Panc1 (cell line): Measurements from ENCODE around the gene CAPN9. TPM values are rescaled to one million over a fixed set of nuclear protein-coding genes. Genes with fewer than 3 reads are reported as not detected.

ENCODE experiments used
- ATAC-seq: fragments of 200-7000 bp; cut with Tn5 transposase; 2 replicates; pipeline ENCODE4 v1.9.1; 2020; ENCODE audit warnings: mild to moderate bottlenecking, moderate library complexity
- BruUV-seq: library from RNA; stranded (reverse); fragments of 400-500 nt; replicated peaks from 2 replicates; lab custom pipeline; 2021; lab: Mats Ljungman, UMichigan
- CTCF ChIA-PET: fragments of 300-600 bp; sonication (Branson Sonifier 250); formaldehyde crosslinking; loops from one replicate; lab custom pipeline; 2022; ENCODE audit warnings: antibody characterized with exemption; lab: Charles Lee
- POLR2A ChIA-PET: fragments of 300-600 bp; sonication (Branson Sonifier 250); formaldehyde crosslinking; loops from one replicate; lab custom pipeline; 2022; ENCODE audit warnings: antibody characterized with exemption; lab: Charles Lee
- DNase-seq: peaks from one replicate; pipeline ENCODE4 v3.0.0-alpha.2; 2010; ENCODE audit warnings: low read depth, low spot score
- H3K27ac ChIP-seq: 2 replicates; pipeline ENCODE4 v1.5.1; 2011; ENCODE audit warnings: mild to moderate bottlenecking, low read length, inconsistent platforms
- H3K27me3 ChIP-seq: fragments of 200-500 bp; sonication (Bioruptor generic); 2 replicates; pipeline ENCODE4 v1.6.0; 2014; ENCODE audit warnings: low read length, inconsistent platforms; ENCODE audit not compliant: control insufficient read depth, insufficient read depth
- H3K36me3 ChIP-seq: fragments of 200-500 bp; sonication (Bioruptor generic); 2 replicates; pipeline ENCODE4 v1.5.1; 2014; ENCODE audit warnings: inconsistent platforms, mild to moderate bottlenecking, low read length, moderate library complexity; ENCODE audit not compliant: control insufficient read depth, insufficient read depth
- H3K4me1 ChIP-seq: 2 replicates; pipeline ENCODE4 v1.5.1; 2011; ENCODE audit warnings: inconsistent platforms, mild to moderate bottlenecking, low read length, moderate library complexity; ENCODE audit not compliant: control insufficient read depth, insufficient read depth
- H3K4me3 ChIP-seq, 2 experiments: 2 replicates each; pipeline ENCODE4 v1.5.1; 2011 to 2012; ENCODE audit warnings: low read depth in 2 of 2, low read length in 2 of 2, mild to moderate bottlenecking in 2 of 2, inconsistent platforms in 1 of 2, moderate library complexity in 1 of 2
- H3K9me3 ChIP-seq: fragments of 200-500 bp; sonication (Bioruptor generic); 2 replicates; pipeline ENCODE4 v1.5.1; 2014; ENCODE audit warnings: low read depth, mild to moderate bottlenecking, inconsistent platforms, low read length, moderate library complexity; ENCODE audit not compliant: control insufficient read depth, insufficient read depth
- POLR2AphosphoS5 ChIP-seq: IDR thresholded peaks from 2 replicates; pipeline ENCODE4 v1.6.1; 2012; ENCODE audit warnings: mild to moderate bottlenecking, low read depth, low read length, moderate library complexity
- SIN3A ChIP-seq: IDR thresholded peaks from 2 replicates; pipeline ENCODE4 v1.6.1; 2012; ENCODE audit warnings: low read depth, mild to moderate bottlenecking, low read length, moderate library complexity, borderline replicate concordance; ENCODE audit not compliant: insufficient read depth
- TCF7L2 ChIP-seq: IDR thresholded peaks from 2 replicates; pipeline ENCODE4 v1.6.1; 2011; ENCODE audit warnings: mild to moderate bottlenecking, low read depth, low read length, inconsistent platforms
- in situ Hi-C: cut with HindIII; loops from 2 replicates; pipeline ENCODE4 v1.10.0; 2016; ENCODE audit warnings: low sequenced_read_pairs, low pct_unique_long_range_greater_than_20kb
- intact Hi-C: fragments of 100-400 bp; cut with micrococcal nuclease; formaldehyde crosslinking; loops from one replicate; pipeline ENCODE4 v1.10.0; 2022; ENCODE audit not compliant: unreplicated experiment
- total RNA-seq: library from RNA; stranded (reverse); gene quantifications from one replicate; pipeline ENCODE4 v1.2.1, GENCODE V29; 2021; ENCODE audit not compliant: unreplicated experiment
- TF ChIP-seq, protein P1 (sequence below): fragments of 450-650 bp; IDR thresholded peaks from 2 replicates; pipeline ENCODE4 v1.5.1; 2017; ENCODE audit warnings: mild to moderate bottlenecking
- TF ChIP-seq, protein P2 (sequence below), 2 experiments: IDR thresholded peaks; 2 replicates each; pipeline ENCODE4 v1.6.1; 2011 to 2012; ENCODE audit warnings: low read depth in 2 of 2, control low read depth in 1 of 2, low read length in 1 of 2, mild to moderate bottlenecking in 1 of 2, moderate library complexity in 1 of 2; ENCODE audit not compliant: insufficient read depth in 1 of 2

The CAPN9 gene
- total RNA-seq, 1 experiment from 2014 or later, result not detected

DNA sequence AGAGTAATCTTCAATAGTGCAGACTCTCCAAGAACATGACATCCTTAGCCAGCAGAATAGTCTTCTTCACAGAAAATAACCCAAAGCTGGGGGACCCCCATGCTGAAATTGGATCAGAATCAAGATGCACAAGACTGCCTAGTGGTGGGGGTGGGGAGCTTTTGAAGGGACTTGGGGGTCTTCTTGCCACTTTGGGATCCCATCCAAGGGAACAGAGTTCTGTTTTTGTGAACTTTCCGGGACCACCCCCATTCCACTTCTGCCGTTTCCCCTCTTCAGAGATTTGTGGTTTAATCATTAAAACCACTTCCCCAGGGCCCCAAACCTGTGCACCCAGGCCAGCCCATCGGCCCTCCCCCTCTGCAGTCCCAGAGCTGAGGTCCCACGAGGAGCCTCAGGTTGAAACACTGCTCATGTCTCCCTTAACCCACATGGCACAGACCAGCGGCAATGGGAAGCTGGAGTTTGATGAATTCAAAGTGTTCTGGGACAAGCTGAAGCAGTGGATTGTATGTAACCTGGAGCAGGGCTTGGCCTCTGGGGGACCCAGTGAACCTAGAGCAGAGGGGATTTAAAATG is 44.9 kb downstream of the CAPN9 start:
- in situ Hi-C loops, result no loop called here
- no peak for TF ChIP-seq POLR2AphosphoS5
- TF ChIP-seq SIN3A, result no peak
- TF ChIP-seq, protein P1, sequence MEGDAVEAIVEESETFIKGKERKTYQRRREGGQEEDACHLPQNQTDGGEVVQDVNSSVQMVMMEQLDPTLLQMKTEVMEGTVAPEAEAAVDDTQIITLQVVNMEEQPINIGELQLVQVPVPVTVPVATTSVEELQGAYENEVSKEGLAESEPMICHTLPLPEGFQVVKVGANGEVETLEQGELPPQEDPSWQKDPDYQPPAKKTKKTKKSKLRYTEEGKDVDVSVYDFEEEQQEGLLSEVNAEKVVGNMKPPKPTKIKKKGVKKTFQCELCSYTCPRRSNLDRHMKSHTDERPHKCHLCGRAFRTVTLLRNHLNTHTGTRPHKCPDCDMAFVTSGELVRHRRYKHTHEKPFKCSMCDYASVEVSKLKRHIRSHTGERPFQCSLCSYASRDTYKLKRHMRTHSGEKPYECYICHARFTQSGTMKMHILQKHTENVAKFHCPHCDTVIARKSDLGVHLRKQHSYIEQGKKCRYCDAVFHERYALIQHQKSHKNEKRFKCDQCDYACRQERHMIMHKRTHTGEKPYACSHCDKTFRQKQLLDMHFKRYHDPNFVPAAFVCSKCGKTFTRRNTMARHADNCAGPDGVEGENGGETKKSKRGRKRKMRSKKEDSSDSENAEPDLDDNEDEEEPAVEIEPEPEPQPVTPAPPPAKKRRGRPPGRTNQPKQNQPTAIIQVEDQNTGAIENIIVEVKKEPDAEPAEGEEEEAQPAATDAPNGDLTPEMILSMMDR, result no peak
- TF ChIP-seq TCF7L2, result no peak
- TF ChIP-seq, protein P2, sequence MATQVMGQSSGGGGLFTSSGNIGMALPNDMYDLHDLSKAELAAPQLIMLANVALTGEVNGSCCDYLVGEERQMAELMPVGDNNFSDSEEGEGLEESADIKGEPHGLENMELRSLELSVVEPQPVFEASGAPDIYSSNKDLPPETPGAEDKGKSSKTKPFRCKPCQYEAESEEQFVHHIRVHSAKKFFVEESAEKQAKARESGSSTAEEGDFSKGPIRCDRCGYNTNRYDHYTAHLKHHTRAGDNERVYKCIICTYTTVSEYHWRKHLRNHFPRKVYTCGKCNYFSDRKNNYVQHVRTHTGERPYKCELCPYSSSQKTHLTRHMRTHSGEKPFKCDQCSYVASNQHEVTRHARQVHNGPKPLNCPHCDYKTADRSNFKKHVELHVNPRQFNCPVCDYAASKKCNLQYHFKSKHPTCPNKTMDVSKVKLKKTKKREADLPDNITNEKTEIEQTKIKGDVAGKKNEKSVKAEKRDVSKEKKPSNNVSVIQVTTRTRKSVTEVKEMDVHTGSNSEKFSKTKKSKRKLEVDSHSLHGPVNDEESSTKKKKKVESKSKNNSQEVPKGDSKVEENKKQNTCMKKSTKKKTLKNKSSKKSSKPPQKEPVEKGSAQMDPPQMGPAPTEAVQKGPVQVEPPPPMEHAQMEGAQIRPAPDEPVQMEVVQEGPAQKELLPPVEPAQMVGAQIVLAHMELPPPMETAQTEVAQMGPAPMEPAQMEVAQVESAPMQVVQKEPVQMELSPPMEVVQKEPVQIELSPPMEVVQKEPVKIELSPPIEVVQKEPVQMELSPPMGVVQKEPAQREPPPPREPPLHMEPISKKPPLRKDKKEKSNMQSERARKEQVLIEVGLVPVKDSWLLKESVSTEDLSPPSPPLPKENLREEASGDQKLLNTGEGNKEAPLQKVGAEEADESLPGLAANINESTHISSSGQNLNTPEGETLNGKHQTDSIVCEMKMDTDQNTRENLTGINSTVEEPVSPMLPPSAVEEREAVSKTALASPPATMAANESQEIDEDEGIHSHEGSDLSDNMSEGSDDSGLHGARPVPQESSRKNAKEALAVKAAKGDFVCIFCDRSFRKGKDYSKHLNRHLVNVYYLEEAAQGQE (IDR thresholded peaks at IDR 0.05; ENCODE audit: insufficient read depth in 1 of 2, low read depth in 2 of 2, low read length in 1 of 2), result no peak
- no peaks in the 10 kb centered on the region for H3K27me3 ChIP-seq
- ChIA-PET CTCF (no interaction called here), POLR2A (no interaction called here)
- H3K36me3 ChIP-seq, result no peaks in the 10 kb centered on the region
- no peak for ATAC-seq
- H3K27ac ChIP-seq, result no peak overlapping the region
- intact Hi-C loops, result loop anchor here (5.0 kb wide), 1 partner anchor 160 kb away; no protein-coding TSS in a partner anchor
- BruUV-seq, result no TSS peak
- no peaks in the 10 kb centered on the region for H3K9me3 ChIP-seq
- no peak overlapping the region for H3K4me3 ChIP-seq
- no peaks in the 10 kb centered on the region for H3K4me1 ChIP-seq
- no peak for DNase-seq

DNA sequence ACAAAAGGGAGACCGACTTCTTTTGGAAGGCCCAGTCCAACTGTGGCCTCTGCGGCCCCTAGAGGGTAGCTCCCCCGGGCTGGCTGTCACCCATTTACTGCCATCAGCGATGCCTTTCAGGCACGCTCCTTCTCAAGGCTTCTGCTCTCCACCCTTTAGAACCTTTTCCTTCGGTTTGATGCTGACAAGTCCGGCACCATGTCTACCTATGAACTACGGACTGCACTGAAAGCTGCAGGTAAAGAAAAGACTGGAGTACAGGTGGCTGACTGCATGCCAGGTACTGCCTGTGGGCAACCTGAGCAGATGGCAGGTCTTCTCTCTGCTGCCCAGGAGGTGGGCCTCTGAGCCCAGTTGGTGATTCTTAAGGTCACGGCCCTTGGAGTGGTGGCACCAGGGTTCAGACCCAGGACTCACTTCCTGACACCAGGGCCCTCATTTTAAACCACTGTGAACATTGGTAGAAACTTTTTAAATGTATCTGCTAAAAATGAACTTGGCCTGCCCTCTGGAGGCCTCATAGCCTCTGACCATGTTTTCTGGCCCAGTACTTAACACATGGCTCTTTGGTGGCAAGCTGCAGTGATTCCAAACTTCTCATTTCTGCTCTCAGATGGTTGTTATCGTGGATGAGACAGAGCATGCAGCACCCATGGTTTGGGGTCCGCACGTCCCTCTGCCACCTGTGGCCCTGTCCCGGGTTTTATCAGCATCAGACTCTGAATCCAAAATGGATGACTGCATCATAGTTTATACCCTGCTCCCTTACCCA is 45.7 kb downstream of the CAPN9 start:
- TF ChIP-seq TCF7L2, result no peak
- TF ChIP-seq, protein P1, result peak; percentile 51
- TF ChIP-seq SIN3A, result no peak
- TF ChIP-seq, protein P2 (IDR thresholded peaks at IDR 0.05; ENCODE audit: insufficient read depth in 1 of 2, low read depth in 2 of 2, low read length in 1 of 2), result no peak
- no peak for TF ChIP-seq POLR2AphosphoS5
- in situ Hi-C loops (no loop called here), intact Hi-C loops (loop anchor here (5.0 kb wide), 1 partner anchor 161 kb away; no protein-coding TSS in a partner anchor)
- H3K27me3 ChIP-seq, result no peaks in the 10 kb centered on the region
- DNase-seq (no peak), ATAC-seq (peak; percentile 60; the same call in 1 of the 2 replicates)
- no TSS peak for BruUV-seq
- no peaks in the 10 kb centered on the region for H3K4me1 ChIP-seq
- no peaks in the 10 kb centered on the region for H3K9me3 ChIP-seq
- H3K27ac ChIP-seq, result no peak overlapping the region
- H3K36me3 ChIP-seq, result no peaks in the 10 kb centered on the region
- ChIA-PET POLR2A (no interaction called here), CTCF (interaction anchor here (0.6 kb wide), 1 partner anchor 447 kb away, joined by 5 read pairs; no protein-coding TSS in a partner anchor)
- no peak overlapping the region for H3K4me3 ChIP-seq
